H1 (cell line): ENCODE data around the gene ARHGAP4. TPM values are rescaled to one million over a fixed set of nuclear protein-coding genes. Genes with fewer than 3 reads are reported as not detected.

Source experiments
- CTCF ChIA-PET: fragments of 300-600 bp; sonication (Branson Sonifier 250); formaldehyde crosslinking; loops from one replicate; lab custom pipeline; 2021; ENCODE audit not compliant: partially characterized antibody; lab: Charles Lee
- POLR2A ChIA-PET: fragments of 300-600 bp; sonication (Branson Sonifier 250); formaldehyde crosslinking; loops from one replicate; lab custom pipeline; 2021; ENCODE audit warnings: inconsistent platforms; ENCODE audit not compliant: partially characterized antibody; lab: Charles Lee
- DNase-seq, 2 experiments: peaks; one replicate each; pipeline versions ENCODE4 v3.0.0 to v3.0.0-alpha.2; 2010 to 2022; ENCODE audit warnings: low spot score in 2 of 2, low read depth in 1 of 2, mixed read lengths in 1 of 2
- FAIRE-seq: peaks from 2 replicates; lab custom pipeline; 2011; peaks lifted over from hg19 to GRCh38; lab: Jason Lieb, UNC
- H2AFZ ChIP-seq: 2 replicates; pipeline ENCODE4 v1.8.1; 2012; ENCODE audit warnings: low read length, inconsistent platforms
- H2AK5ac ChIP-seq: 2 replicates; pipeline ENCODE4 v1.6.1; 2013; ENCODE audit warnings: low read depth, low read length
- H2BK120ac ChIP-seq: replicated peaks from 2 replicates; pipeline ENCODE3; 2013; ENCODE audit warnings: low read depth, low read length, inconsistent platforms
- H2BK12ac ChIP-seq: 2 replicates; pipeline ENCODE4 v1.6.1; 2013; ENCODE audit warnings: low read depth, low read length
- H2BK15ac ChIP-seq: 2 replicates; pipeline ENCODE4 v1.6.1; 2013; ENCODE audit warnings: low read length
- H2BK20ac ChIP-seq: 2 replicates; pipeline ENCODE4 v1.6.1; 2013; ENCODE audit warnings: low read length
- H2BK5ac ChIP-seq: 2 replicates; pipeline ENCODE4 v1.6.1; 2013; ENCODE audit warnings: low read depth, low read length
- H3K14ac ChIP-seq: 2 replicates; pipeline ENCODE4 v1.6.1; 2013; ENCODE audit warnings: inconsistent platforms; ENCODE audit not compliant: insufficient read length
- H3K18ac ChIP-seq: 2 replicates; pipeline ENCODE4 v1.6.1; 2013; ENCODE audit warnings: low read length; ENCODE audit errors: extremely low read depth
- H3K23ac ChIP-seq: 2 replicates; pipeline ENCODE4 v1.6.1; 2013; ENCODE audit warnings: inconsistent platforms; ENCODE audit not compliant: insufficient read length
- H3K23me2 ChIP-seq: 2 replicates; pipeline ENCODE4 v1.6.1; 2013; ENCODE audit warnings: low read depth, low read length
- H3K27ac ChIP-seq: 2 replicates; pipeline ENCODE4 v1.6.1; 2011; ENCODE audit warnings: low read depth, low read length, inconsistent platforms
- H3K27me3 ChIP-seq, 4 experiments: replicated peaks in 1 of 4; 1 replicate in 1 of 4; 2 replicates in 3 of 4; pipeline versions ENCODE4 v1.6.1 to v1.8.1; 2011 to 2013; ENCODE audit warnings: low read length in 3 of 4, mild to moderate bottlenecking in 3 of 4, inconsistent platforms in 2 of 4, mixed read lengths in 2 of 4, moderate library complexity in 1 of 4; ENCODE audit not compliant: control insufficient read depth in 3 of 4, insufficient read depth in 3 of 4; ENCODE audit errors: extremely low read depth in 1 of 4
- H3K36me3 ChIP-seq, 4 experiments: 2 replicates each; pipeline versions ENCODE4 v1.6.1 to v1.8.1; 2011 to 2013; ENCODE audit warnings: mild to moderate bottlenecking in 4 of 4, low read length in 3 of 4, moderate library complexity in 2 of 4, control low read depth in 1 of 4, inconsistent platforms in 1 of 4; ENCODE audit not compliant: insufficient read depth in 4 of 4, control insufficient read depth in 2 of 4
- H3K4ac ChIP-seq: replicated peaks from 2 replicates; pipeline ENCODE3; 2013; ENCODE audit warnings: low read length, low read depth, mixed read lengths, inconsistent platforms; ENCODE audit not compliant: insufficient read length
- H3K4me1 ChIP-seq, 4 experiments: replicated peaks in 1 of 4; 1 replicate in 1 of 4; 2 replicates in 3 of 4; pipeline versions ENCODE4 v1.6.1 to v1.8.1; 2011 to 2013; ENCODE audit warnings: low read length in 3 of 4, inconsistent platforms in 2 of 4, mixed read lengths in 1 of 4; ENCODE audit not compliant: insufficient read depth in 4 of 4, control insufficient read depth in 3 of 4
- H3K4me2 ChIP-seq, 2 experiments: 2 replicates each; pipeline versions ENCODE4 v1.6.1 to v1.8.1; 2011 to 2013; ENCODE audit warnings: low read depth in 2 of 2, low read length in 2 of 2, control low read depth in 1 of 2, inconsistent platforms in 1 of 2, mild to moderate bottlenecking in 1 of 2; ENCODE audit not compliant: insufficient read depth in 1 of 2
- H3K4me3 ChIP-seq, 4 experiments: fragments of 200-600, 300-600 bp in 1 of 4; sonication (generic), shearing (Covaris generic), sonication (Bioruptor Twin) in 1 of 4; 2 replicates each; pipeline versions ENCODE4 v1.5.1 to v1.8.1; 2011 to 2016; ENCODE audit warnings: low read length in 4 of 4, low read depth in 3 of 4, control low read depth in 2 of 4, inconsistent platforms in 2 of 4, mild to moderate bottlenecking in 2 of 4, mixed read lengths in 1 of 4, moderate library complexity in 1 of 4; ENCODE audit not compliant: insufficient read depth in 2 of 4; ENCODE audit errors: extremely low read depth in 1 of 4
- H3K56ac ChIP-seq: replicated peaks from 2 replicates; pipeline ENCODE3; 2013; ENCODE audit warnings: low read depth, mild to moderate bottlenecking, mixed read lengths, low read length, inconsistent platforms; ENCODE audit not compliant: insufficient read length
- H3K79me1 ChIP-seq: 2 replicates; pipeline ENCODE4 v1.6.1; 2013; ENCODE audit warnings: low read depth, low read length, control low read depth
- H3K79me2 ChIP-seq, 2 experiments: 2 replicates each; pipeline versions ENCODE4 v1.6.1 to v1.8.1; 2012 to 2013; ENCODE audit warnings: low read length in 2 of 2, mild to moderate bottlenecking in 2 of 2, inconsistent platforms in 1 of 2; ENCODE audit not compliant: insufficient read depth in 2 of 2, control insufficient read depth in 1 of 2
- H3K9ac ChIP-seq, 4 experiments: replicated peaks in 1 of 4; 1 replicate in 1 of 4; 2 replicates in 3 of 4; pipeline versions ENCODE4 v1.6.1 to v1.8.1; 2011 to 2013; ENCODE audit warnings: low read depth in 3 of 4, low read length in 3 of 4, control low read depth in 2 of 4, mild to moderate bottlenecking in 2 of 4, moderate library complexity in 2 of 4, inconsistent platforms in 1 of 4; ENCODE audit errors: extremely low read depth in 1 of 4
- H3K9me3 ChIP-seq, 2 experiments: 2 replicates each; pipeline versions ENCODE4 v1.6.1 to v1.8.1; 2012 to 2013; ENCODE audit warnings: mild to moderate bottlenecking in 2 of 2, moderate library complexity in 2 of 2, control low read depth in 1 of 2, inconsistent platforms in 1 of 2, low read depth in 1 of 2, low read length in 1 of 2, mixed read lengths in 1 of 2; ENCODE audit not compliant: insufficient read depth in 2 of 2
- H4K20me1 ChIP-seq, 2 experiments: replicated peaks in 1 of 2; 2 replicates each; pipeline versions ENCODE3 to v1.8.1; 2011 to 2013; ENCODE audit warnings: inconsistent platforms in 2 of 2, low read length in 2 of 2, mild to moderate bottlenecking in 1 of 2; ENCODE audit not compliant: insufficient read depth in 2 of 2, control insufficient read depth in 1 of 2
- H4K5ac ChIP-seq: 2 replicates; pipeline ENCODE4 v1.6.1; 2013; ENCODE audit warnings: low read length, low read depth, mixed read lengths, inconsistent platforms; ENCODE audit not compliant: insufficient read length
- H4K8ac ChIP-seq: 2 replicates; pipeline ENCODE4 v1.8.0; 2013; ENCODE audit warnings: mild to moderate bottlenecking, moderate library complexity, low read length, inconsistent platforms; ENCODE audit not compliant: insufficient read depth; ENCODE audit errors: extremely low read depth
- H4K91ac ChIP-seq: replicated peaks from 2 replicates; pipeline ENCODE3; 2013; ENCODE audit warnings: low read length, mixed read lengths, inconsistent platforms; ENCODE audit not compliant: insufficient read length
- CHD1 ChIP-seq: IDR thresholded peaks from 2 replicates; pipeline ENCODE4 v1.6.1; 2012; ENCODE audit warnings: low read depth, low read length, improper control_type of control experiment
- EZH2 ChIP-seq: fragments of 200-600 bp; sonication (generic); IDR thresholded peaks from 2 replicates; pipeline ENCODE4 v1.7.1; 2012; ENCODE audit warnings: low read depth, mild to moderate bottlenecking, moderate library complexity, low read length, inconsistent platforms; ENCODE audit not compliant: severe bottlenecking
- MAFK ChIP-seq: IDR thresholded peaks from 2 replicates; pipeline ENCODE4 v1.6.1; 2012; ENCODE audit warnings: low read depth, mild to moderate bottlenecking, improper control_type of control experiment, low read length
- POLR2A ChIP-seq, 2 experiments: IDR thresholded peaks; 1 replicate in 1 of 2; 2 replicates in 1 of 2; pipeline ENCODE4 v1.6.1; 2011; ENCODE audit warnings: low read depth in 2 of 2, low read length in 2 of 2, mild to moderate bottlenecking in 2 of 2; ENCODE audit errors: control extremely low read depth in 1 of 2
- RFX5 ChIP-seq: IDR thresholded peaks from 2 replicates; pipeline ENCODE4 v1.6.1; 2011; ENCODE audit warnings: low read depth, low read length, improper control_type of control experiment, borderline replicate concordance
- RXRA ChIP-seq: IDR thresholded peaks from 2 replicates; pipeline ENCODE4 v1.6.1; 2011; ENCODE audit warnings: low read depth, mild to moderate bottlenecking, low read length, moderate library complexity; ENCODE audit not compliant: insufficient read depth
- WGBS, 2 experiments: shearing (Covaris generic) in 1 of 2; methylation state at CpG; one replicate each; pipeline versions ENCODE4 v1.1.6 to v1.1.7; 2013 to 2015; ENCODE audit warnings: low lambda C conversion rate in 2 of 2, mixed read lengths in 2 of 2, inconsistent platforms in 1 of 2, low coverage in 1 of 2, missing lambda C conversion rate in 1 of 2; ENCODE audit not compliant: insufficient replicate concordance in 2 of 2, insufficient coverage in 1 of 2, insufficient read length in 1 of 2; ENCODE audit errors: extremely low coverage in 1 of 2, missing lambda C conversion rate in 1 of 2; 5-methylcytosine and 5-hydroxymethylcytosine counted together
- polyA plus RNA-seq, 7 experiments: library from polyadenylated mRNA; depleted of rRNA in 3 of 7; stranded (reverse) in 5 of 7; unstranded in 2 of 7; fragments of >200 nt in 5 of 7; fragments of 200-250 nt in 2 of 7; gene quantifications; 1 replicate in 5 of 7; 2 replicates in 1 of 7; 4 replicates in 1 of 7; pipeline versions ENCODE4 v1.2.1 to v1.2.3, GENCODE V29; 2011 to 2013; ENCODE audit warnings: missing spikeins in 2 of 7, mixed read lengths in 2 of 7
- total RNA-seq: library from RNA; stranded (reverse); fragmentation: NEBNext Ultra II Directional; extraction: Animal tissue kit (Norgen Biotek cat#: 25700); gene quantifications from 2 replicates; pipeline ENCODE4 v1.2.1, GENCODE V29; 2021

ARHGAP4 gene
- total and polyA plus RNA-seq, 2 of the 8 experiments (the other 6 are each of a cell fraction or from before 2014, with no cell fraction given): 23.9 to 26.0 TPM

- 94% methylated on average over 5 of the region's 9 CpGs; no CpG with 5 or more reads in 1 of the 2 experiments for WGBS, 2 experiments
- H3K36me3 ChIP-seq: peaks cover 0 to 22% (median under 1%) of the 10 kb centered on the region in 4 experiments; a peak in 1 of 8 replicates
- no peak for FAIRE-seq
Observed at GRCh38 chrX:153867139-153867538, 58.9 kb downstream of the ARHGAP4 start.

More at GRCh38 chrX:153867139-153867538, 58.9 kb downstream of the ARHGAP4 start:
- Histone ChIP-seq H3K56ac (no peak overlapping the region), H3K14ac (no peak overlapping the region), H3K9me3 (no peaks in the 10 kb centered on the region), H2BK12ac (no peak overlapping the region), H3K27me3 (no peaks in the 10 kb centered on the region), H4K20me1 (no peaks in the 10 kb centered on the region), H3K79me1 (no peaks in the 10 kb centered on the region), H3K23me2 (no peaks in the 10 kb centered on the region), H3K4me2 (no peak overlapping the region), H3K79me2 (no peaks in the 10 kb centered on the region), H2BK120ac (no peak overlapping the region), H2BK15ac (no peak overlapping the region), H2AK5ac (no peak overlapping the region), H3K4me3 (no peak overlapping the region), H3K4ac (no peak overlapping the region)
- POLR2A ChIA-PET: no interaction called here
- no peak for DNase-seq
- no peak for TF ChIP-seq CHD1
- TF ChIP-seq RXRA: no peak
- no peak for TF ChIP-seq MAFK
- TF ChIP-seq RFX5: no peak
- no peak for TF ChIP-seq EZH2
- no peak for TF ChIP-seq POLR2A (IDR thresholded peaks at IDR 0.05; ENCODE audit: control extremely low read depth in 1 of 2, low read depth in 2 of 2, low read length in 2 of 2)
- TF ChIP-seq, all 59 proteins: peak for 0
- H2BK20ac ChIP-seq: no peak overlapping the region
- CTCF ChIA-PET: interaction anchor here (0.6 kb wide), 1 partner anchor 146 kb away, joined by 3 read pairs; no protein-coding TSS in a partner anchor
- H2AFZ ChIP-seq: no peak overlapping the region
- no peak overlapping the region for H3K9ac ChIP-seq
- no peak overlapping the region for H3K18ac ChIP-seq
- H3K23ac ChIP-seq: no peak overlapping the region
- no peak overlapping the region for H3K27ac ChIP-seq
- H4K91ac ChIP-seq: no peak overlapping the region
- no peak overlapping the region for H4K5ac ChIP-seq
- no peak overlapping the region for H2BK5ac ChIP-seq
- H4K8ac ChIP-seq: no peak overlapping the region
- H3K4me1 ChIP-seq: peaks cover 0 to 16% (median 0%) of the 10 kb centered on the region in 4 experiments; a peak in 2 of 7 replicates
